HCT116 (cell line): Measurements from ENCODE around the gene FGF6. TPM values are rescaled to one million over a fixed set of nuclear protein-coding genes. Genes with fewer than 3 reads are reported as not detected.

Source experiments
- ATAC-seq: fragments of 200-7000 bp; cut with Tn5 transposase; 2 replicates; pipeline ENCODE4 v1.9.1; 2020; ENCODE audit warnings: mild to moderate bottlenecking, moderate library complexity
- BruUV-seq: library from RNA; stranded (reverse); fragments of 400-500 nt; replicated peaks from 2 replicates; lab custom pipeline; 2021; lab: Mats Ljungman, UMichigan
- CTCF ChIA-PET: fragments of 300-600 bp; sonication (Branson Sonifier 250); formaldehyde crosslinking; loops from one replicate; lab custom pipeline; 2021; ENCODE audit warnings: antibody characterized with exemption; lab: Charles Lee
- POLR2A ChIA-PET: fragments of 300-600, 350-600 bp; sonication (Branson Sonifier 250); formaldehyde crosslinking; loops from one replicate; lab custom pipeline; 2021; ENCODE audit warnings: antibody characterized with exemption; lab: Charles Lee
- RAD21 ChIA-PET, 2 experiments: fragments of 300-600 bp; sonication (Branson Sonifier 250); formaldehyde crosslinking; loops; one replicate each; lab custom pipeline; 2023; ENCODE audit warnings: low total read pairs in 2 of 2; ENCODE audit not compliant: uncharacterized antibody in 2 of 2, unreplicated experiment in 2 of 2, low non-redundant PET in 1 of 2; lab: Charles Lee
- DNase-seq: peaks from one replicate; pipeline ENCODE4 v3.0.0-alpha.2; 2010; ENCODE audit warnings: low read depth, low spot score
- H2AFZ ChIP-seq: fragments of 200-600 bp; shearing (Covaris generic), sonication (generic); 2 replicates; pipeline ENCODE4 v1.6.1; 2017; ENCODE audit warnings: low read depth, mixed run types, mixed read lengths, antibody characterized with exemption, low read length; ENCODE audit not compliant: poor library complexity, severe bottlenecking
- H3K27ac ChIP-seq: 2 replicates; pipeline ENCODE4 v1.5.1; 2012; ENCODE audit warnings: low read depth, low read length
- H3K27me3 ChIP-seq: fragments of 200-600 bp; sonication (generic); 2 replicates; pipeline ENCODE4 v1.6.1; 2016; ENCODE audit warnings: mixed run types, low read length, mixed read lengths; ENCODE audit not compliant: insufficient read depth
- H3K36me3 ChIP-seq, 2 experiments: fragments of 200-500 bp in 1 of 2; fragments of 200-600 bp in 1 of 2; sonication (Bioruptor generic) in 1 of 2; sonication (generic) in 1 of 2; 2 replicates each; pipeline versions ENCODE4 v1.5.1 to v1.6.1; 2014 to 2016; ENCODE audit warnings: low read length in 2 of 2, inconsistent platforms in 1 of 2, mixed read lengths in 1 of 2, mixed run types in 1 of 2; ENCODE audit not compliant: insufficient read depth in 2 of 2, control insufficient read depth in 1 of 2
- H3K4me1 ChIP-seq, 2 experiments: fragments of 200-600 bp in 1 of 2; sonication (generic) in 1 of 2; 2 replicates each; pipeline versions ENCODE4 v1.5.1 to v1.6.1; 2012 to 2017; ENCODE audit warnings: low read length in 2 of 2, inconsistent platforms in 1 of 2, mild to moderate bottlenecking in 1 of 2, mixed read lengths in 1 of 2, mixed run types in 1 of 2, moderate library complexity in 1 of 2; ENCODE audit not compliant: insufficient read depth in 2 of 2, control insufficient read depth in 1 of 2
- H3K4me2 ChIP-seq: fragments of 200-600 bp; sonication (generic); 2 replicates; pipeline ENCODE4 v1.6.1; 2017; ENCODE audit warnings: mixed run types, low read length, mixed read lengths
- H3K4me3 ChIP-seq, 2 experiments: fragments of 200-600 bp in 1 of 2; sonication (generic) in 1 of 2; replicated peaks in 1 of 2; 2 replicates each; pipeline ENCODE4 v1.5.1; 2011 to 2016; ENCODE audit warnings: low read length in 2 of 2, control low read depth in 1 of 2, low read depth in 1 of 2, mild to moderate bottlenecking in 1 of 2, mixed read lengths in 1 of 2, mixed run types in 1 of 2
- H3K79me2 ChIP-seq: fragments of 200-600 bp; sonication (generic); 2 replicates; pipeline ENCODE4 v1.6.1; 2017; ENCODE audit warnings: mild to moderate bottlenecking, mixed run types, low read length, moderate library complexity, mixed read lengths; ENCODE audit not compliant: insufficient read depth
- H3K9ac ChIP-seq: fragments of 200-600 bp; sonication (generic); 2 replicates; pipeline ENCODE4 v1.6.1; 2016; ENCODE audit warnings: low read length, mixed read lengths
- H3K9me2 ChIP-seq: fragments of 200-600 bp; sonication (generic), shearing (Covaris generic); 2 replicates; pipeline ENCODE4 v1.6.1; 2017; ENCODE audit warnings: mixed run types, mild to moderate bottlenecking, moderate library complexity; ENCODE audit not compliant: insufficient read depth
- H3K9me3 ChIP-seq, 2 experiments: fragments of 200-500 bp in 1 of 2; fragments of 200-600 bp in 1 of 2; sonication (Bioruptor generic) in 1 of 2; sonication (generic) in 1 of 2; 2 replicates each; pipeline ENCODE4 v1.6.1; 2014 to 2017; ENCODE audit warnings: low read length in 2 of 2, mixed read lengths in 2 of 2, inconsistent platforms in 1 of 2, low read depth in 1 of 2, mild to moderate bottlenecking in 1 of 2, mixed run types in 1 of 2, moderate library complexity in 1 of 2; ENCODE audit not compliant: control insufficient read depth in 1 of 2, insufficient read depth in 1 of 2
- H4K20me1 ChIP-seq: fragments of 200-600 bp; sonication (generic), shearing (Covaris generic); 2 replicates; pipeline ENCODE4 v1.6.1; 2017; ENCODE audit warnings: mixed run types, mild to moderate bottlenecking, moderate library complexity; ENCODE audit not compliant: insufficient read depth
- CBX3 ChIP-seq: IDR thresholded peaks from 2 replicates; pipeline ENCODE4 v1.6.1; 2012; ENCODE audit warnings: low read depth
- CTCF ChIP-seq, 3 experiments: fragments of 200-600 bp in 1 of 3; sonication (generic) in 1 of 3; IDR thresholded peaks in 2 of 3; conservative IDR thresholded peaks in 1 of 3; 2 replicates each; pipeline ENCODE4 v1.5.1; 2012 to 2017; ENCODE audit warnings: low read depth in 2 of 3, low read length in 2 of 3, antibody characterized with exemption in 1 of 3, borderline replicate concordance in 1 of 3, control low read depth in 1 of 3, mild to moderate bottlenecking in 1 of 3, mixed read lengths in 1 of 3, mixed run types in 1 of 3, moderate library complexity in 1 of 3; ENCODE audit not compliant: insufficient read depth in 1 of 3
- EGR1 ChIP-seq: IDR thresholded peaks from 2 replicates; pipeline ENCODE4 v1.6.1; 2012; ENCODE audit warnings: low read depth
- EZH2 ChIP-seq: fragments of 200-600 bp; sonication (generic); IDR thresholded peaks from 2 replicates; pipeline ENCODE4 v1.6.1; 2017; ENCODE audit warnings: antibody characterized with exemption, mixed run types
- FOSL1 ChIP-seq: IDR thresholded peaks from 2 replicates; pipeline ENCODE4 v1.6.1; 2012; ENCODE audit warnings: low read depth
- MAX ChIP-seq: IDR thresholded peaks from 2 replicates; pipeline ENCODE4 v1.6.1; 2012
- POLR2AphosphoS5 ChIP-seq: IDR thresholded peaks from 2 replicates; pipeline ENCODE4 v1.6.1; 2011; ENCODE audit warnings: mild to moderate bottlenecking, low read depth, low read length, moderate library complexity
- RAD21 ChIP-seq: IDR thresholded peaks from 2 replicates; pipeline ENCODE4 v1.6.1; 2012; ENCODE audit warnings: low read depth, mild to moderate bottlenecking
- TCF7L2 ChIP-seq: IDR thresholded peaks from 2 replicates; pipeline ENCODE4 v1.7.0; 2011; ENCODE audit warnings: borderline replicate concordance, inconsistent platforms; ENCODE audit not compliant: insufficient read depth, insufficient read length; ENCODE audit errors: extremely low read depth
- YY1 ChIP-seq: IDR thresholded peaks from 2 replicates; pipeline ENCODE4 v1.6.1; 2011; ENCODE audit warnings: low read length, low read depth, moderate library complexity, mild to moderate bottlenecking; ENCODE audit not compliant: insufficient replicate concordance; ENCODE audit errors: extremely low read depth
- ZBTB33 ChIP-seq: IDR thresholded peaks from 2 replicates; pipeline ENCODE4 v1.6.1; 2011; ENCODE audit warnings: mild to moderate bottlenecking, low read length, moderate library complexity; ENCODE audit not compliant: insufficient replicate concordance; ENCODE audit errors: extremely low read depth
- ZNF274 ChIP-seq: fragments of 200-500 bp; sonication (Bioruptor generic); IDR thresholded peaks from 2 replicates; pipeline ENCODE4 v1.6.1; 2014; ENCODE audit warnings: mild to moderate bottlenecking, low read depth, low read length, inconsistent platforms
- intact Hi-C: fragments of 100-400 bp; cut with micrococcal nuclease; formaldehyde crosslinking; loops from 2 replicates; pipeline ENCODE4 v1.10.0; 2022
- total RNA-seq: library from RNA; stranded (reverse); gene quantifications from one replicate; pipeline ENCODE4 v1.2.1, GENCODE V29; 2021; ENCODE audit not compliant: unreplicated experiment

FGF6 gene
- total RNA-seq, 1 experiment from 2014 or later, result not detected

GRCh38 chr12:4434706-4435425, 10.7 kb downstream of the FGF6 start:
- no TSS peak for BruUV-seq
- no peak for DNase-seq
- H3K36me3 ChIP-seq, result no peaks in the 10 kb centered on the region
- H2AFZ ChIP-seq, result no peak overlapping the region
- intact Hi-C loops, result no loop called here
- no peak overlapping the region for H3K27ac ChIP-seq
- no peaks in the 10 kb centered on the region; the same call in none of the 2 replicates for H3K27me3 ChIP-seq
- H3K9ac ChIP-seq, result no peak overlapping the region
- H3K79me2 ChIP-seq, result no peaks in the 10 kb centered on the region
- H3K4me1 ChIP-seq, result no peaks in the 10 kb centered on the region
- no peak overlapping the region for H3K4me3 ChIP-seq
- no peak overlapping the region for H3K4me2 ChIP-seq
- H3K9me2 ChIP-seq, result no peaks in the 10 kb centered on the region
- ATAC-seq, result no peak
- no peaks in the 10 kb centered on the region for H3K9me3 ChIP-seq
- ChIA-PET RAD21 (no interaction called here), POLR2A (no interaction called here), CTCF (no interaction called here)
- no peaks in the 10 kb centered on the region for H4K20me1 ChIP-seq
- TF ChIP-seq MAX (no peak), TCF7L2 (no peak), RAD21 (no peak), CBX3 (no peak)

GRCh38 chr12:4434301-4434700, 11.3 kb downstream of the FGF6 start:
- BruUV-seq, result no TSS peak
- intact Hi-C loops, result no loop called here
- no peaks in the 10 kb centered on the region; the same call in none of the 2 replicates for H3K27me3 ChIP-seq
- no peak for TF ChIP-seq EZH2
- no peak for TF ChIP-seq FOSL1
- TF ChIP-seq YY1, result no peak
- no peak for TF ChIP-seq ZNF274
- TF ChIP-seq EGR1, result no peak
- no peak for TF ChIP-seq CBX3
- no peak for TF ChIP-seq POLR2AphosphoS5
- no peak for TF ChIP-seq ZBTB33
- no peak for TF ChIP-seq CTCF (IDR thresholded peaks at IDR 0.05 in 2 of 3, conservative IDR thresholded peaks at IDR 0.05 in 1 of 3; ENCODE audit: borderline replicate concordance in 1 of 3, insufficient read depth in 1 of 3, low read depth in 2 of 3, low read length in 2 of 3)

More at GRCh38 chr12:4434301-4434700, 11.3 kb downstream of the FGF6 start:
- H3K4me3 ChIP-seq, result no peak overlapping the region
- no peaks in the 10 kb centered on the region for H3K79me2 ChIP-seq
- no peak overlapping the region for H2AFZ ChIP-seq
- no peak for DNase-seq
- no peak overlapping the region for H3K9ac ChIP-seq
- ATAC-seq, result no peak
- ChIA-PET CTCF (no interaction called here), POLR2A (no interaction called here), RAD21 (no interaction called here)
- no peak overlapping the region for H3K4me2 ChIP-seq
- no peaks in the 10 kb centered on the region for H3K9me3 ChIP-seq
- H3K27ac ChIP-seq, result no peak overlapping the region
- no peaks in the 10 kb centered on the region for H3K9me2 ChIP-seq
- H3K36me3 ChIP-seq, result no peaks in the 10 kb centered on the region
- no peaks in the 10 kb centered on the region for H3K4me1 ChIP-seq
- no peaks in the 10 kb centered on the region for H4K20me1 ChIP-seq
